ENCODE results near the gene NAGS.
"Not testable (repeated sequence)": the region's sequence is repeated elsewhere in the genome, so short reads cannot be mapped to it uniquely, and the experiment has no call there.

Gene NAGS

DNA sequence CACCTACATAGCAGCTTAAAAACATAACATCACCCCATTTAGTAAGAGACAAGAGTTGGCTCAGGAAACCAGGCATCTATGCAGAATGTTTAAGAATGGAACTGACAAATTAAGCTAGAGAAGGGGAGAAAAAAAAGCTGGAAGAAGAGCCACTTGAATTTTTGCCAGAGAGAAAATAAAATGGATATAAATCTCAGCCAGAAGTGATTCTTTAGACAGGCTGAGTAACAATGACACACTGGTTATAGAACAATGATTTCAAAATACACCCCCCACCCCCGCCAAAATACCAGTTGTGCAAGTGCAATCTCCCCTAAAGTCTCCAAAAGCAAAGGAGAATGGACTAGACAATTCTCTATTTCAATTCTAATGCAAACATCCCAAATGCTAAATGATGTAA lies 39.6 kb downstream of the NAGS start:
- no peak for DNase-seq

DNA sequence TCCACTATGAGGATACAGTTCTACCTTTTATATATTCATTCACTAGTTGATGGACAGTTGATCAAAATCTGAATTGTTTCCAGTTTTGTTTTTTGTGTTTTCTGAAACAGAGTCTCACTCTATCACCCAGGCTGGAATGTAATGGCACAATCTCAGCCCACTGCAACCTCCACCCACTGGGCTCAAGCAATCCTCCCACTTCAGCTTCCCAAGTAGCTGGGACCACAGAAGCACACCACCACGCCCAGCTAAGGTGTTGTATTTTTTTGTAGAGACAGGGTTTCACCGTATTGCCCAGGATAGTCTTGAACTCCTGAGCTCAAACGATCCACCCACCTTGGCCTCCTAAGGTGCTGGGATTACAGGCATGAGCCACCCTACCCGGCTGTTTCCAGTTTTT lies 41.1 kb downstream of the NAGS start:
- DNase-seq = no peak

DNA sequence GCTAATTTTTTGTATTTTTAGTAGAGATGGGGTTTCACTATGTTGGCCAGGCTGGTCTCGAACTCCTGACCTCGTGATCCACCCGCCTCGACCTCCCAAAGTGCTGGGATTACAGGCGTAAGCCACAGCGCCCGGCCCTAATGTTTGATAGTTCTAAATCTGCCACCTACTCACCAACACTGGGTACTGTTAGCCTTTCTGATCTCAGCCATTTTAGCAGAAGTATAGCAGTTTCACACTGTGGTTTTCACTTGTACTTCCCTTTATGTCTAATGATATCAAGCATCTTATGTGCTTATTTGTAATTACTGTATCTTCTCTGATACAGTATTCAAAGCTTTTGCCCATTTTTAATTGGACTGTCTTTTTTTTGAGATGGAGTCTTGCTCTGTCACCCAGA lies 42.5 kb downstream of the NAGS start:
- not testable (repeated sequence) for DNase-seq

DNA sequence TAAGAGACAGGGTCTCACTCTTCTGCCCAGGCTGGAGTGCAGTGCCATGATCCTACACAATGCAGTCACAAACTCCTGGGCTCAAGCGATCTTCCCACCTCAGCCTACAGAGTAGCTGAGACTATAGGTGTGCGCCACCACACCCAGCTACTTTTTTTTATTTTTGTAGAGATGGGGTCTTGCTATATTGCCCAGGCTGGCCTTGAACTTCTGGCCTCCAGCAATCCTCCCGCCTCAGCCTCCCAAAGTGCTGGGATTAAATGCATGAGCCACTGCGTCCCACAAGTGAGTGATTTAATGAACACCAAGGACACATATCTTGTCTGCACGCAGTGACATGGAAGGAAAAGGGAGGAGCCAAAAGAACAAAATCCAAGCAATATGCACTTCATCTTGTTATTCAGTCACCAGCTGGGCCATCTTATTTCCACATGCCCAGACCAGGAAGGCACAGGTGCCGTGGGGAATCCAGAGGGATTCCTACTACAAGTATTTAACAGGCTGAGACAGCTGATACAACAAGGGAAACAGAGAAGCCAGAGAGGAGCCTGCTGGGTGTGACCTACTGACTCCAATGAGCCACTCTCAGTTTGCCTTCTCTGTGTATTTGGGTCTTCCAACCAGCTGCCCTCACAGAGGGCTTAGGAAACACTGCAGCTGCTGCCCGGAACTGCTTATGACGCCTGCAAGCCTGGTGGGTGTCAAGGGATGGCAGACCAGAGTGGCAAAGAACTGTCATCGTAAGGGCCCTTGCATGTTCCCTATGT lies 45.1 kb downstream of the NAGS start:
- no peak for DNase-seq

DNA sequence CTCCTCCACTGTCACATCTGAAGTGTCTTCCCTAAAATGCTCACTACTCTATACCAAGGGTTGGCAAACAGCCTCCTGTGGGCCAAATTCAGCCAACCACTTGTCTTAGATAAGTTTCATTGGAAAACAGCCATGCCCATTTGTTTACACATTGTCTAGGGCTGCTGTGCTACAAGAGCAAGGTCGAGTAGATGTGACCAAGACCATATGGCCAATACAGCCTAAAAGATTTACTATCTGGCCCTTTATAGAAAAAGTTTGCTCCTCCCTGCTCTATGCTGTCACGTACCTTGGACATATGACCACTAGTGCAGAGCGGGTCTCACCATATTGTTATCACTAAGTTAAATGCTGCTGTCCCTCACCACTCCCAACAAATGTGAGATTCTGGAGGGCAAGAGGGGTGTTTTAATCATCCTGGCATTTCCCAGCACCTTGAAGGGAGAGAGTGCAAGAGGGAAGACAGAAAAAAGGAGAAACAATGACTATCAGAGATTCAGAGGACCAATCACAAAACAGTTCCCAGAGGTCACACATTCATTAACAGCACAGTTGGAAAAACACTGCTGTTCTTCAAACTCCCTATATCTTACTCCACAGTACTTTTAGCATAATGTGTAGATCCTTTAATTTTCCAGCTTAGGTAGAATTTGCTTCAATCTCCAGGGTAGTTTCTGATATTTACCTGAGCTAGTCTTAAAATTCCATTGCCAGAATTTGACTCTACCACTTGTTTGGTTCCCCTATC lies 48.9 kb downstream of the NAGS start:
- no peak for DNase-seq

Data from NCI-H2081 (cell line).